ENCODE results near the gene PDRG1. TPM values are rescaled to one million over a fixed set of nuclear protein-coding genes. Genes with fewer than 3 reads are reported as not detected.

PDRG1 gene
- total RNA-seq, 6 experiments from 2014 or later, result 4.5 to 6.6 (median 4.9) TPM

- intact Hi-C loops (cut with DNase I), result loop anchor here (5.0 kb wide), 1 partner anchor 101 kb away; no protein-coding TSS in a partner anchor
- ATAC-seq (no peak), DNase-seq (no peak)
- H3K9me3 ChIP-seq, result no peaks in the 10 kb centered on the region
- H3K4me1 ChIP-seq, result peaks cover 0 to 11% (median 3%) of the 10 kb centered on the region in 4 donors
- H3K36me3 ChIP-seq, result peaks cover 0 to 7% (median 2%) of the 10 kb centered on the region in 4 donors
- TF ChIP-seq POLR2A (IDR thresholded peaks at IDR 0.05), result no peak
- TF ChIP-seq, protein P1, sequence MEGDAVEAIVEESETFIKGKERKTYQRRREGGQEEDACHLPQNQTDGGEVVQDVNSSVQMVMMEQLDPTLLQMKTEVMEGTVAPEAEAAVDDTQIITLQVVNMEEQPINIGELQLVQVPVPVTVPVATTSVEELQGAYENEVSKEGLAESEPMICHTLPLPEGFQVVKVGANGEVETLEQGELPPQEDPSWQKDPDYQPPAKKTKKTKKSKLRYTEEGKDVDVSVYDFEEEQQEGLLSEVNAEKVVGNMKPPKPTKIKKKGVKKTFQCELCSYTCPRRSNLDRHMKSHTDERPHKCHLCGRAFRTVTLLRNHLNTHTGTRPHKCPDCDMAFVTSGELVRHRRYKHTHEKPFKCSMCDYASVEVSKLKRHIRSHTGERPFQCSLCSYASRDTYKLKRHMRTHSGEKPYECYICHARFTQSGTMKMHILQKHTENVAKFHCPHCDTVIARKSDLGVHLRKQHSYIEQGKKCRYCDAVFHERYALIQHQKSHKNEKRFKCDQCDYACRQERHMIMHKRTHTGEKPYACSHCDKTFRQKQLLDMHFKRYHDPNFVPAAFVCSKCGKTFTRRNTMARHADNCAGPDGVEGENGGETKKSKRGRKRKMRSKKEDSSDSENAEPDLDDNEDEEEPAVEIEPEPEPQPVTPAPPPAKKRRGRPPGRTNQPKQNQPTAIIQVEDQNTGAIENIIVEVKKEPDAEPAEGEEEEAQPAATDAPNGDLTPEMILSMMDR (IDR thresholded peaks at IDR 0.05), result no peak
- 70% methylated on average over 2 of the region's 6 CpGs for WGBS (ENCODE audit: insufficient coverage, low coverage, low lambda C conversion rate, missing lambda C conversion rate)
- no peak overlapping the region for H3K4me3 ChIP-seq
- H3K27me3 ChIP-seq, result no peaks in the 10 kb centered on the region
- H3K27ac ChIP-seq, result no peak overlapping the region
Measured at GRCh38 chr20:31953556-31954148, 1.8 kb upstream of the PDRG1 start.

GRCh38 chr20:31951203-31951529, 680 bp downstream of the PDRG1 start:
- H3K27ac ChIP-seq, result no peak overlapping the region
- no peak for ATAC-seq
- TF ChIP-seq POLR2A (IDR thresholded peaks at IDR 0.05), result no peak
- TF ChIP-seq, protein P1 (IDR thresholded peaks at IDR 0.05), result no peak
- peak overlapping the region; percentile 97 to 99 (median 99) for H3K4me3 ChIP-seq
- no peaks in the 10 kb centered on the region for H3K9me3 ChIP-seq
- peaks cover 4 to 31% (median 16%) of the 10 kb centered on the region in 4 donors for H3K36me3 ChIP-seq
- intact Hi-C loops (cut with DNase I), result loop anchor here (5.0 kb wide), 1 partner anchor 99 kb away; no protein-coding TSS in a partner anchor
- no peak for DNase-seq
- 1% methylated on average over 6 of the region's 6 CpGs for WGBS (ENCODE audit: insufficient coverage, low coverage, low lambda C conversion rate, missing lambda C conversion rate)
- peaks cover 0 to 11% (median 3%) of the 10 kb centered on the region in 4 donors for H3K4me1 ChIP-seq
- no peaks in the 10 kb centered on the region for H3K27me3 ChIP-seq

DNA sequence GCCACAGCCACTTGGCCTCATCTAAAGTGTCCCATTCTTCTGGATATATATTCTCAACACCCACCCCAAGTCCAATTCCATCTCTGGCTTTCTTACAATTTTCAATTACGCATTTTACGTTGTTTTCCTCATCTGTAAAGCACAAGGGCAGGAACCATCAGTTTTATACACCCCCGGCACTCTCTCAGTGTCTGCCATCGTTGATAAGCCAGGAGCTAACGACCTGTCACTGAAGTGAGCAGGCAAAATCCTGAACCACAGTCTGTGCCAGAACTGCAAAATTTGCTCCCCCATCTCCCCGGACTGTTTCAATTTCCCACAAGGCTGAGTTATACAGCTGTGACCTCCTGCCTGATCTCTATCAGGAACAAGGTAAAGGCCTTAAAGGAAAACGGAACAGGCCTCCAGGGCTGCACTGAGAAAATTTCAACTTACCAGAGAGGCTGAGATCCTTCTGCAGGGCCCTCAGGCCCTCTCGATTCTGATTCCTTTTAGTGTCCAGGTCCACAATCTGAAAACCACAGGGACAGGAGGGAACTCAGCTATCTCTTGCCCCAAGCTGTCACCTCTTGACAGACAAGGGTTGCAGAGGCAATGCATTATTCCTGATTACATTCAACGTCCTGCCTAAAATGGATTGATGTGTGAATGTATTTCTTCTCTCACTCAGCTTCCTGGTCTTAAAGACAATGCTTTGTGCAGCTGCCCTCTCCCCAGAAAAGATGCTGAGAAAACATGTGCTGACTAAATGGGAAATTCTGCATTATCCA, 1.8 kb downstream of the PDRG1 start:
- WGBS (ENCODE audit: insufficient coverage, low coverage, low lambda C conversion rate, missing lambda C conversion rate), result 71% methylated on average over 6 of the region's 9 CpGs
- DNase-seq, result no peak
- intact Hi-C loops (cut with DNase I), result loop anchor here (5.0 kb wide), 1 partner anchor 98 kb away; no protein-coding TSS in a partner anchor

GRCh38 chr20:31948008-31948407, 3.8 kb downstream of the PDRG1 start:
- peaks cover 0 to 11% (median 3%) of the 10 kb centered on the region in 4 donors for H3K4me1 ChIP-seq
- no CpG with 5 or more reads among the region's 2 CpGs for WGBS (ENCODE audit: insufficient coverage, low coverage, low lambda C conversion rate, missing lambda C conversion rate)
- no peaks in the 10 kb centered on the region for H3K27me3 ChIP-seq
- intact Hi-C loops (cut with DNase I), result no loop called here
- DNase-seq (no peak), ATAC-seq (no peak)
- no peaks in the 10 kb centered on the region for H3K9me3 ChIP-seq
- no peak overlapping the region for H3K27ac ChIP-seq
- H3K4me3 ChIP-seq, result no peak overlapping the region
- TF ChIP-seq, protein P1 (IDR thresholded peaks at IDR 0.05), result no peak
- TF ChIP-seq POLR2A (IDR thresholded peaks at IDR 0.05), result no peak
- H3K36me3 ChIP-seq, result peaks cover 4 to 40% (median 26%) of the 10 kb centered on the region in 4 donors

More for the DNA sequence above, 1.8 kb downstream of the PDRG1 start:
- H3K36me3 ChIP-seq, result peaks cover 4 to 40% (median 24%) of the 10 kb centered on the region in 4 donors
- H3K27ac ChIP-seq, result no peak overlapping the region
- TF ChIP-seq, protein P1 (IDR thresholded peaks at IDR 0.05), result no peak
- no peak for TF ChIP-seq POLR2A (IDR thresholded peaks at IDR 0.05)
- H3K4me3 ChIP-seq, result no peak overlapping the region
- no peaks in the 10 kb centered on the region for H3K27me3 ChIP-seq
- H3K9me3 ChIP-seq, result no peaks in the 10 kb centered on the region
- H3K4me1 ChIP-seq, result peaks cover 0 to 11% (median 3%) of the 10 kb centered on the region in 4 donors
- no peak for ATAC-seq

All from right lobe of liver (tissue), 6 donors.